HG02973 (cell line): Measurements from ENCODE around the gene STYXL1.
"Not testable (repeated sequence)": the region's sequence is repeated elsewhere in the genome, so short reads cannot be mapped to it uniquely, and the experiment has no call there.

ENCODE experiments used
- ATAC-seq: cut with Tn5 transposase; IDR thresholded peaks from one replicate; pipeline ENCODE4 v1.9.1; 2021; ENCODE audit warnings: moderate library complexity; ENCODE audit not compliant: unreplicated experiment

Gene STYXL1

GRCh38 chr7:76040126-76040525 lies 7.7 kb downstream of the STYXL1 start:
- ATAC-seq: no peak

DNA sequence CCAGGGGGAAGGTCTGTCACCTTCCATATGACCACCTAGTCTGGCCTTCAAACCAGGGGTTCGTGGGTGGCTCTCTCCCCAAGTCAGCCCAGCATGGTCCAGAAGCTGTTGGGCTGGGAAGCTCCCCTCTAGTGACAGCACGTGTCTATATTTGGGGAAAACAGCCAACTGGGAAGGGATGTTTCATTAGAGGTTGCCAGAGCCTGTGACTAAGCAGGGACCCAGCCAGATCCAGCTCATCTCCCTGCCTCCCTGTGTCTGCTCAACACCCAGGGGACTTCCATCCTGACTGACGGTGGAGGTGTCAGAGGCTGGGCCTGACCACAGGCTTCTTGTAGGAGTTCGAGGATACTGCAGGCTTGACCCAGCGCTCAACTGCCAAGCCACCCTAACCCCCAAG lies 10.5 kb downstream of the STYXL1 start:
- no peak for ATAC-seq

- no peak for ATAC-seq
These were observed 15.8 kb downstream of the STYXL1 start for GRCh38 chr7:76031964-76032363.

DNA sequence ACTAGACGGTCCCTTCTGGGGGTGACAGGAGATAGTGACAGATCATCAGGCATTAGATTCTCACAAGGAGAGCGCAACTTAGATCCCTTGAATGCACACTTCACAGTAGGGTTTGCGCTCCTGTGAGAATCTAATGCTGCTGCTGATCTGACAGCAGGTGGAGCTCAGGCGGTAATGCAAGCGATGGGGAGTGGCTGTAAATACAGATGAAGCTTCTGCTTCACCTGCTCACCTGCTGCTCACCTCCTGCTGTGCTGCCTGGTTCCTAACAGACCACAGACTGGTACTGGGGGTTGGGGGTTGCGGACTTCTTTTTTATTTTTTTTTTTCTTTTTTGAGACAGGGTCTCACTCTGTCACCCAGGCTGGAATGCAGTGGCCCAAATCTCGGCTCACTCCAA lies 18.1 kb downstream of the STYXL1 start:
- not testable (repeated sequence) for ATAC-seq

DNA sequence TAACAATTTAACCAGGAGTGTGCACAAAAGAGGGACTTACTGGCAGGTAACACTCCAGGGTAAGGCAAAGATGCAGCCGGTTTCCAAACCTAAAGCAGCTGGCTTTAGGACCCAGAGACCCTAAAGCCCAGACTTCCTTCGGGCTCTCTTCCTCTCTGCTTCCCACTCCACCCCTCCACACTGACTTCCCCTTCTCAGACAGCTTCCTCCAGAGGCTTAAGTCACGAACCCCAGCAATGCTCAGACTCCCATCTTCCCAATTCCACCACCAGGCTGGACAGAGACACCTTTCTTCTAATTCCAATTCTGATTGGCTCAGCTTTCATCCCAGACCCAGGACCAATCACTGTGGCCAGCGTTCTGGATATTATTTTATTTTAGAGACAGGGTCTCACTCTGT lies 24.8 kb downstream of the STYXL1 start:
- ATAC-seq: no peak

DNA sequence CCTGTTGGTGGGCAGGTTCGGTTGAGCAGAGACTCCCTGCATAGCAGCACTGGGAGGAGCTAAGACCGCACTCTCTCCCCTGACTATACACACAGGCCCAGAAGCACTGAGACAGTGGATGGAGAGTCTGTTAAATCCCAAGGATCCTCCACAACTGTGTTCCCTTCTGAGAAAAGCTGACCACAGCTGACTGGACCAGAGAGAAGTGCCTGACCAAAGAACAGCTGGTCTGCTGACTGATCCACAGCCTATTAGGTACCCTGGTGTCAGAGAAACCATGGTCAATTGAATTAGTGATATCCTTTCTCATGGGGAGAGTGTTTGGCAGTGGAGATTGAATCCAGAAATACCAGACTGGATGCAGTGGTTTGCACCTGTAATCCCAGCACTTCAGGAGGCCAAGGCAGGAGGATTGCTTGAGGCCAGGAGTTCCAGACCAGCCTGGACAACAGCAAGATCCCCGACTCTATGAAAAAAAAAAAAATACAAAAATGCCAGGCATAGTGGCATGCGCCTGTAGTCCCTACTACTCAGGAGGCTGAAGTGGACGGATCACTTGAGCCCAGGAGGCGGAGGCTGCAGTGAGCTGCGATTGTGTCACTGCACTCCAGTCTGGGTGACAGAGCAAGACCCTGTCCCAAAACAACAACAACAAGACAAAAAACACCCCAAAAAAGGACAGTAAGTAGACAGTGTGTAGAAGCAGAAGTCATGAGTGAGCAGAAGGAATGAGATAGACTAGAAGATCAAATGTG lies 25.6 kb downstream of the STYXL1 start:
- no peak for ATAC-seq

DNA sequence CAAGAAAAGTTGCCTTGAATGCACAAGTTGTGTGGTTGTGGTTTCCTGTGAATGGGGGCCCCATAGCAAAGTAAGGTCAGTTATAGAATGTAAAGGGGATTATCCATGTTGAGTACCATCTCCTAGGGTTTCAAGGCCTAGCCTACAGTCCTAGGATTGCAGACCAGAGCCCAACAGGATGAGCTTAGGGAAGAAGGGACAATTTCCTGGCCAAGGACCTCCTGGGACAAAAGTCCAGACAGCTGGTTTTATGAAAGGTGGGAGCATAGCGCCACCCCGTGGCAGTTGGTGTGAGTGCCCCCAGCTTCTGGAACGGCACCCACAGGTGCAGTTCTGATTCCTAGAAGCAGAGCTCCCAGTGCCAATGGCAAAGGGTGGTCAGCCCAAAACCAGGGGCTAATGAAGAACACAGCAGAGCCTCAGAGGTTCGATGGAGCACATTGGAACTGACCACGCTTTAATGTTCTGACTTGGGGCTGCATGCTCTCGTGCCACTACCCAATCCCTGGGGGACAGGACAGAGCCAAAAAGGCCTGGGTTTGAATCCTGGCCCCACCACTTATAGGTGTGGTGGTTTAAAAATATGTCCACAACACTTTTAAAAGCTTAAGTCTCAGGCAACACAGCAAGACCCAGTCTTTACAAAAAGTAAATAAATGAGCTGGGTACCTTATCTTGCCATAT lies 27.6 kb downstream of the STYXL1 start:
- ATAC-seq: no peak

DNA sequence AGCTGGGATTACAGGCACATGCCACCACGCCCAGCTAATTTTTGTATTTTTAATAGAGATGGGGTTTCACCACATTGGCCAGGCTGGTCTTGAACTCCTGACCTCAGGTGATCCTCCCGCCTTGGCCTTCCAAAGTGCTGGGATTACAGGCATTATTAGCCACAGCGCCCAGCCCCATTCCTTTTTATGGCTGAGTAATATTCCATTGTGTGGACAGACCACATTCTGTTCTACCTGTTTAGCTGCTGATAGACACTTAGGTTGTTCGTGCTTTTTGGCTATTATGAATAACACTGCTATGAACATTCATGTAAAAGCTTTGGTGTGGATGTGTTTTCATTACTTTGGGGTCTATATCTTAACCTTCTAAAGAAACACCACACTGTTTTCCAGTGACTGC lies 29.3 kb downstream of the STYXL1 start:
- not testable (repeated sequence) for ATAC-seq

GRCh38 chr7:76016191-76016947 lies 31.4 kb downstream of the STYXL1 start:
- no peak for ATAC-seq

DNA sequence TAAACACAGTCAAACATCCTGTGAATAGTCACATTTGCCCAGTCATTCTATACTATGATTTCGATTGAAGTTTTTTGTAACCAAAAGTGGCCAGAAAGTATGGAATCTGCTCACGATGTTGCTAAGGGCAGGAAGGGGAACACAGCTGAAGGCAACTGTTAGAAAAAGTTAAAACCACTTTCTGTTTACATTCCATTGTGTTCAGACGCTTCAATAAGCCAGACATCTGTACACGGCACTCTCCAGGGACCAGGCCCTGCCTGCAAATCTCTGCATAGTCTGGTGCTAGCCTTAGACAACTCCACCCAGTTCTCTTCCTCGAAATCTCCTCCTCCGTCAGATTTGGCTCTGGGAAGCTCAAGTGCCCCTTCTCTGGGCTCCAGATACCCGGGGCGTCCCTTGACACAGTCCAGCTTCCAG lies 36.3 kb downstream of the STYXL1 start:
- ATAC-seq: no peak

DNA sequence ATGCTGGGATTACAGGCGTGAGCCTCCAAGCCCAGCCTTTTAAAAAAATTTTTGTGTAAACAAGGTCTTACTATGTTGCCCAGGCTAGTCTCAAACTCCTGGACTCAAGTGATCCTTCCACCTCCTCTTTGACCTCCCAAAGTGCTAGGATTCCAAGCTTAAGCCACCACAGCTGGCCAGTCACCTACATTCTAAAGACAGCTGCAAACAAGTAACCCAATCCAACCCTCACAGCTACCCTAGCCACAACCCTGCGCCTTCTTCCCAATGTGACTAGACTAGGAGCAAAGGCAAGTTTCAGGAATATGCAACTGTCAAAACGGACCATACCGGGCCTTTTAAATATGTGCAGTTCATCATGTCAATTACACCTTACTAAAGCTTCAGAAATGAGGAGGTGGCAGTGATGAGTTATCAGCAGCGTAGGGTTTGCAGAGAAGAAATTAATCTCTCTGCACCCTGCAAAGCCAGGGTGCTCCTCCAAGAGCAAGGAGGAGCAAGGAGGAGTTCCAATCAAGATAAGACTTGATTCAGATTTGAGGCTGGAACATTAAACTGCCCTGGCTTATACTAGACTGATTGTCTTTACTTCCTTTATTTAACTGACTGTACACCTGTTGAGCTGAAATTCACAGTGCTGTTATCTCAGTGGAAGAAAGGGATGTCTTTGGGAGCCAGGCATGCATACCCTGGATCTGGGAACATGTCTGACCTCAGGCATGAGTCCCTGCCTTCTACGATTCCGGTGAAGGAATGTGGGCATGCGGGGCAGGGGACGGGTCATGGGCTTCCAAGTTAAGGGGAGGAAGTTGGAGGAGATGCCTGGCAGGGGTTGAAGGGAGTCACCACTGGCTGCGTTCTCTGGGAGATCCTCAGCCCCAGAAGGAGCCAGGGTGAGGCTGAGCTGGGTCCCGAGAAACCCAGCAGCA lies 37.9 kb downstream of the STYXL1 start:
- no peak for ATAC-seq

- ATAC-seq: no peak
These were observed 39.6 kb downstream of the STYXL1 start for GRCh38 chr7:76008156-76008687.

- ATAC-seq: not testable (repeated sequence)
These were observed 42.8 kb downstream of the STYXL1 start for GRCh38 chr7:76005004-76005403.

- no peak for ATAC-seq
These were observed 44.4 kb downstream of the STYXL1 start for GRCh38 chr7:76003351-76003750.

DNA sequence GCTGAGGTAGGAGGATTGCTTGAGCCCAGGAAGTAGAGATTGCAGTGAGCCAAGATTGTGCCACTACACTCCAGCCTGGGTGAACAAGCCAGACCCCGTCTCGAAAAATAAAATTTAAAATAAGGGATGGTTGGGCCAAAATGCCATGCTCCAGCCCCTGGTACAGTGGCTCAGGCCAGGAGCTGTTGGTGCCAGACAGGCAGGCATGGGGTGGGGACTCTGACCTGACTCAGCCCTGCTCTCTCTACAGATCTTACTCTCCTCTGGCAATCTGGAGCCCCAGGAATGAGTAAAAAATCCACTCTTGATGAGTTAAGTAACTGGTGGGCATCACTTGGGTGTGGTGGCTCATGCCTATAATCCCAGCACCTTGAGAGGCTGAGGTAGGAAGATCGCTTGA lies 45.0 kb downstream of the STYXL1 start:
- no peak for ATAC-seq

GRCh38 chr7:76002139-76002538 lies 45.7 kb downstream of the STYXL1 start:
- no peak for ATAC-seq

GRCh38 chr7:76000566-76000965 lies 47.2 kb downstream of the STYXL1 start:
- ATAC-seq: no peak

DNA sequence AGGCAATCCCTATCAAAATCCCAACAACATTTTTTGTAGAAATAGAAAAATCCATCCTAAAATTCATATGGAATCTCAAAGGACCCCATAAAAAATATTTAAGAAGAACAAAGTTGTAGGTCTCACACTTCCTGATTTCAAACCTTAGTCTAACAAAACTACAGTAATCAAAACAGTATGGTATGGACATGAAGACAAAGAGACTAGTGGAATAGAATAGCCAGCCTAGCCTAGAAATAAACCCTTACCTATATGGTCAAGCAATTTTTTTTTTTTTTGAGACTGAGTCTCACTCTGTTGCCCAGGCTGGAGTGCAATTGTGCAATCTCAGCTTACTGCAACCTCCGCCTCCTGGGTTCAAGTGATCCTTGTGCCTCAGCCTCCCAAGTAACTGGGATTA lies 49.8 kb downstream of the STYXL1 start:
- ATAC-seq: no peak

GRCh38 chr7:75996476-75996875 lies 51.3 kb downstream of the STYXL1 start:
- no peak for ATAC-seq

GRCh38 chr7:75995996-75996395 lies 51.8 kb downstream of the STYXL1 start:
- no peak for ATAC-seq
